ENCODE measurements around the gene EXOC3.

EXOC3 gene

DNA sequence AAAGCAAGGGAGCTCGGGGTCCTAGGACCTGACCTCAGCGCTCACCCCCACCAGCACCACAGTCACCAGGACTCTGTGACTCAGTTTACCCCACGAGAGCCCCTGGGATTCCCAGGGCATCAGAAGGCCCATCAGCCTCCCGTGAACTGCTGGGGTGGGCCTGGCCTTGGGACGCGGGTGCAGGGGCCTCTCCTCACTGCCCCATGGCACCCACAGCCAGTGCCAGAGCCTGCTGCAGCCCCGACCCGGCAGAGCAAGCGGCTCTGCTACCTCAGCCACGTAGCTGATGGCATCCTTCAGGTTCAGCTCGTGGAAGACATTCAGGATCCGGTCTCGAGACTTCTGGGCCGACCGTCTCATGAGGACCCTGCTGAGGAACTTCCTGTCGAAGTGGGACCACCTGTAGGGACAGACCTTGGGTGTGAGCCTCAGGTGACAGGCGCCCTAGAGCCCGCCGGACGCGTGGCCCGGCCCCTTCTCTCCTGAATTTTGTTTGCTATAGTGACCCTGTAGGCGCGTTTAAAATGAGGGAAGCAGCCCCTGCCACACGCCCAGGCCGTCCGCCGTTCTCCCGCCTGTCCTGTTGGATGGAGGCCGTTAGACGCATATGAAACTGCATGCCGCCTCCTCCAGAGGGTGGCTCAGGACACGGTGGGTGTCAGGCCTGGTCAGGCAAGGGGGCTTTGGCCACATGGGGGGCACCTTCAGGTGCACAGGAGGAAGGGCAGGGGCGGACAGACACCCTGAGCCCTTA lies 36.8 kb downstream of the EXOC3 start:
- no peak for DNase-seq (ENCODE audit: low read depth)
- no peak overlapping the region for H3K4me3 ChIP-seq (ENCODE audit: low read depth, low read length)
- TF ChIP-seq, protein P1, sequence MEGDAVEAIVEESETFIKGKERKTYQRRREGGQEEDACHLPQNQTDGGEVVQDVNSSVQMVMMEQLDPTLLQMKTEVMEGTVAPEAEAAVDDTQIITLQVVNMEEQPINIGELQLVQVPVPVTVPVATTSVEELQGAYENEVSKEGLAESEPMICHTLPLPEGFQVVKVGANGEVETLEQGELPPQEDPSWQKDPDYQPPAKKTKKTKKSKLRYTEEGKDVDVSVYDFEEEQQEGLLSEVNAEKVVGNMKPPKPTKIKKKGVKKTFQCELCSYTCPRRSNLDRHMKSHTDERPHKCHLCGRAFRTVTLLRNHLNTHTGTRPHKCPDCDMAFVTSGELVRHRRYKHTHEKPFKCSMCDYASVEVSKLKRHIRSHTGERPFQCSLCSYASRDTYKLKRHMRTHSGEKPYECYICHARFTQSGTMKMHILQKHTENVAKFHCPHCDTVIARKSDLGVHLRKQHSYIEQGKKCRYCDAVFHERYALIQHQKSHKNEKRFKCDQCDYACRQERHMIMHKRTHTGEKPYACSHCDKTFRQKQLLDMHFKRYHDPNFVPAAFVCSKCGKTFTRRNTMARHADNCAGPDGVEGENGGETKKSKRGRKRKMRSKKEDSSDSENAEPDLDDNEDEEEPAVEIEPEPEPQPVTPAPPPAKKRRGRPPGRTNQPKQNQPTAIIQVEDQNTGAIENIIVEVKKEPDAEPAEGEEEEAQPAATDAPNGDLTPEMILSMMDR (IDR thresholded peaks at IDR 0.05; ENCODE audit: insufficient read depth, low read depth, low read length, missing control alignments), result no peak

DNA sequence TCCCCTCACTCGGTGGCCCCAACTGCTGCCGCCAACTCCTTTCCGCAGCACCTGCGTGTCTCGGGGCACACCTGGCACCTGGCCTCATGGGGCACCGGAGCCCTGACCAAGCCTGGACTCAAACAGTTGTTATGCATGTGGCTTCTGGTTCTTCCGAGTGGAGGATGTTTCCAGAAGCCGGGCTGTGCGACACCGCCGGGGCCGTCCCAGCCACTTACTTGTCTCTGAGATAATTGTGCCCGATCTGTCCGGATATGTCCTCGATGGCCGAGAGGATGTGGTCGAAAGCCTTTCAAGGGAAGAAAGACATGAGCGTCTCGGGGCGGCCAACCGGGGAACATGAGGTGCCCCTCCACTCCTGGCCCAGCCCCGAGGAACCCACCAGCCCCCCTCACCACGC lies 38.4 kb downstream of the EXOC3 start:
- TF ChIP-seq, protein P1 (IDR thresholded peaks at IDR 0.05; ENCODE audit: insufficient read depth, low read depth, low read length, missing control alignments), result no peak
- DNase-seq (ENCODE audit: low read depth), result no peak

DNA sequence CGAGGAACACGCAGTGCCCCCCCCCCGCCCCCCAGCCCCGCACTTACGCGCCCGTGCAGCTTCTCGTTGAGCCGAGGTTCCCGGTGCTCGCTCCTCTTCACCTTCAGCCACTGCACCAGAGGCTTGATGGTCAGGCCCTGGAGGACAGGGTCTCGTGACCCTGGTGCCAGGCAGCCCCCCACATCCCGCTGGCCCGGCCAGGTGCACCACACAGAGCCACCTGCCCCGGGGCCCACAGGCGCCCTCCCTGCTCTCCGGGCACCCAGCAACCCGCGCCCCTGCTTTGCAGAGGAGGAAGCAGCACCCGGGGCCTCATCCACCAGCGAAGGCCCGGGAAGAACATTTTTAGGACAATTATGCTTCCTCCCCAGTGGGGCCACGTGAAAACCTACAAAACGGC lies 39.0 kb downstream of the EXOC3 start:
- TF ChIP-seq, protein P1 (IDR thresholded peaks at IDR 0.05; ENCODE audit: insufficient read depth, low read depth, low read length, missing control alignments), result no peak
- no peak for DNase-seq (ENCODE audit: low read depth)
- no peak overlapping the region for H3K4me3 ChIP-seq (ENCODE audit: low read depth, low read length)

More for the DNA sequence above, 38.4 kb downstream of the EXOC3 start:
- H3K4me3 ChIP-seq (ENCODE audit: low read depth, low read length), result no peak overlapping the region

DNA sequence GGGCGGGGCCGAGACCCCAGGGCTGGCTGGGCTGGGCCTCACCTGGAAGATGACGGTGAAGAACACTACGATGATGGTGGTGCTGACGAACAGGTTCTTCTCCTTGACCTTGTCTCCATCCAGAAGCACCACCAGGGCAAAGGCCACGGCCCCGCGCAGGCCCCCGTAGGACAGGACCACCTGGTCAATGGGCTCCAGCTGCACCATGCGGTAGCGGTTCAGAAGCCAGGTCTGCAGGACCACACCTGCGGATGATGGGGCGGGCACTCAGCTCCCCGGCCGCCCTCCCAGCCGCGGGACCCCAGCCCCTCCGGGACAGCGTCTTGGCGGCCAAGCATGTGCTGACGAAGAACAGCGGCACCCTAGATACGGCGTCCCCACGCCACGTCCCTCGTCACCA lies 39.5 kb downstream of the EXOC3 start:
- H3K4me3 ChIP-seq (ENCODE audit: low read depth, low read length), result no peak overlapping the region
- TF ChIP-seq, protein P1 (IDR thresholded peaks at IDR 0.05; ENCODE audit: insufficient read depth, low read depth, low read length, missing control alignments), result no peak
- no peak for DNase-seq (ENCODE audit: low read depth)

DNA sequence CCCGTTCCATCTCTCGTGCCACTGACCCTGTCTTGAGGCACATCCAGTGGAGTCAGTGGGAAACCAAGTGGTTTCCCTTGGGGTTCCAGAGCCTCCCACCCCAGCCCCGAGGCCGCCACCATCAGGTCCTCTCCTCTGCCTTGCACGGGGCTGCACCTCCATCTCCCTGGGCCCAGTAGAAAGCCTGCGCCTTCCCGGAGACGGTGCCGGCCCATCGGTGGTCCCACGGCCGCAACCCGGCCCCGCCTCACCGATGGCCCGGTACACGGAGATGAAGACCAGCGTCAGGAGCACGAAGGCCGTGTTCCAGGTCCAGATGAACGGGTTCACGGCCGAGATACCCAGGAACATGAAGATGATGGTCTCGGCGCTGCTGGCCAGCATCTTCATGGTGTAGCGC lies 40.0 kb downstream of the EXOC3 start:
- TF ChIP-seq, protein P1 (IDR thresholded peaks at IDR 0.05; ENCODE audit: insufficient read depth, low read depth, low read length, missing control alignments), result no peak
- DNase-seq (ENCODE audit: low read depth), result no peak
- H3K4me3 ChIP-seq (ENCODE audit: low read depth, low read length), result no peak overlapping the region

GRCh38 chr5:483434-484140 lies 40.6 kb downstream of the EXOC3 start:
- TF ChIP-seq, protein P1 (IDR thresholded peaks at IDR 0.05; ENCODE audit: insufficient read depth, low read depth, low read length, missing control alignments), result no peak
- no peak overlapping the region for H3K4me3 ChIP-seq (ENCODE audit: low read depth, low read length)
- no peak for DNase-seq (ENCODE audit: low read depth)
